Testis (tissue), 2 donors: ENCODE results near the gene UPF3A.

Experiments used
- CTCF ChIP-seq, 3 experiments: fragments of 450-650 bp in 2 of 3; fragments of 200-600 bp in 1 of 3; sonication (generic) in 1 of 3; IDR thresholded peaks; one replicate each; pipeline ENCODE4 v1.5.1; 2016 to 2019; ENCODE audit warnings: antibody characterized with exemption in 3 of 3, mild to moderate bottlenecking in 2 of 3, moderate library complexity in 1 of 3
- POLR2A ChIP-seq: fragments of 450-650 bp; IDR thresholded peaks from one replicate; pipeline ENCODE4 v1.6.1; 2017; ENCODE audit warnings: antibody characterized with exemption, mild to moderate bottlenecking, moderate library complexity

- TF ChIP-seq CTCF (IDR thresholded peaks at IDR 0.05) (no peak), POLR2A (no peak)
These were observed 24.9 kb upstream of the UPF3A start for GRCh38 chr13:114256547-114256946.
